Neural cell (in vitro differentiated cells): Measurements from ENCODE around the gene TACC2.

Experiments used
- EP300 ChIP-seq: fragments of 450-650 bp; conservative IDR thresholded peaks from 2 replicates; pipeline ENCODE4 v1.6.1; 2014; ENCODE audit warnings: antibody characterized with exemption, mild to moderate bottlenecking, moderate library complexity; ENCODE audit not compliant: poor library complexity, severe bottlenecking
- EZH2 ChIP-seq: fragments of 200-600, 300-800 bp; shearing (Covaris generic), sonication (generic); IDR thresholded peaks from 2 replicates; pipeline ENCODE4 v1.6.1; 2014; ENCODE audit warnings: antibody characterized with exemption, low read length, borderline replicate concordance, mild to moderate bottlenecking; ENCODE audit not compliant: insufficient read depth, poor library complexity, severe bottlenecking
- TF ChIP-seq, protein P1 (sequence below): fragments of 450-650 bp; IDR thresholded peaks from 2 replicates; pipeline ENCODE4 v1.5.1; 2014; ENCODE audit warnings: antibody characterized with exemption, mild to moderate bottlenecking, moderate library complexity; ENCODE audit not compliant: poor library complexity, severe bottlenecking

- no peak for TF ChIP-seq EZH2
- TF ChIP-seq, protein P1, sequence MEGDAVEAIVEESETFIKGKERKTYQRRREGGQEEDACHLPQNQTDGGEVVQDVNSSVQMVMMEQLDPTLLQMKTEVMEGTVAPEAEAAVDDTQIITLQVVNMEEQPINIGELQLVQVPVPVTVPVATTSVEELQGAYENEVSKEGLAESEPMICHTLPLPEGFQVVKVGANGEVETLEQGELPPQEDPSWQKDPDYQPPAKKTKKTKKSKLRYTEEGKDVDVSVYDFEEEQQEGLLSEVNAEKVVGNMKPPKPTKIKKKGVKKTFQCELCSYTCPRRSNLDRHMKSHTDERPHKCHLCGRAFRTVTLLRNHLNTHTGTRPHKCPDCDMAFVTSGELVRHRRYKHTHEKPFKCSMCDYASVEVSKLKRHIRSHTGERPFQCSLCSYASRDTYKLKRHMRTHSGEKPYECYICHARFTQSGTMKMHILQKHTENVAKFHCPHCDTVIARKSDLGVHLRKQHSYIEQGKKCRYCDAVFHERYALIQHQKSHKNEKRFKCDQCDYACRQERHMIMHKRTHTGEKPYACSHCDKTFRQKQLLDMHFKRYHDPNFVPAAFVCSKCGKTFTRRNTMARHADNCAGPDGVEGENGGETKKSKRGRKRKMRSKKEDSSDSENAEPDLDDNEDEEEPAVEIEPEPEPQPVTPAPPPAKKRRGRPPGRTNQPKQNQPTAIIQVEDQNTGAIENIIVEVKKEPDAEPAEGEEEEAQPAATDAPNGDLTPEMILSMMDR = no peak
- no peak for TF ChIP-seq EP300
Measured at GRCh38 chr10:122085423-122085911, 96.5 kb downstream of the TACC2 start.
